HK-2 (cell line): ENCODE data around the gene ERC2.
"Not testable (repeated sequence)": the region's sequence is repeated elsewhere in the genome, so short reads cannot be mapped to it uniquely, and the experiment has no call there.

Experiments
- DNase-seq: peaks from one replicate; pipeline ENCODE4 v3.0.0-alpha.2; 2018; ENCODE audit not compliant: unreplicated experiment

ERC2 gene

DNA sequence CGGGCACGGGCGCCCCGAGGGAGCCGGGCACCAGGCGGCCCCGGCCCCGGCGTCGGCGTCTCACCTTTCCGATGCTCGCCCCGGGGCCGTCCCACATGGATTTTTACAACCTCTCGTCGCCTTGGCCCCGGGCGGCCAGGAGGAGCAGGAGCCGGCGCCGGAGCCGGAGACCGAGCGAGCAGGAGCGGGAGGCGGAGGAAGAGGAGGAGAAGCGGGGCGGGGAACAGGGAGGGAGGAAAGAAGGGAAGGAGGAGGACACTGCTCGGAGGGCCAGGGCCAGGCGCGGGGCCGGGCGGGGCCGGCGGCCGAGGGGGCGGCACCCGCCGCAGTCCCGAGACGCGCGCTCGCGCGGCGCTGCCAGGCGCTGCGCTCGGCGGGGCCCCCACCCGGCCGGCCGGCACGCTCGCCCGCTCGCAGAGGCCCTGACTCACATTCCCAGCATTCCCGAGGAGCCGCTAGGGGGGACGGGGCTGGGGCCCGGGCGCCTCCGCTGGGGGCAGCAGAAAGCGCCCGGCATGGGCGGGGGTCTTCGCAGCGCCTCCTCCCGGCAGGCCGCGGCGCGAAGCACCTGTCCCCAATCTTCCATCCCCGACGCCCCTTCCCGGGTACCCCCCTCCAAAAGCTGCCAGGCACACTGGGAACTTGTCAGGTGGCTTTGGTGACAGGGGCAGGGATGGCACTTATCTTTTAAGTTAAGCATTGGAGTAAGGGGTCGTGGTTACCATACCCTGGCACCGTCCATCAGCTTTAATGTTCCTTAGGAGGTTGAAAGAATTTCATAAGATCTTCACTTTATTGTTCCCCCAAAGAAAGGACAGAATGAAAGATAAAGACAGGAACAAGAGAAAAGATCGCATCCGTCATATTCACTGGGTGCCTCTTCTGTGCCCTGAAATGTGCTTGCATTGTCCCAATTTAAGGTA lies at the start of gene ERC2:
ERC2 (minus strand) TSS at position 284 of the 923 bp plus-strand sequence.
- DNase-seq, result peak; percentile 78

DNA sequence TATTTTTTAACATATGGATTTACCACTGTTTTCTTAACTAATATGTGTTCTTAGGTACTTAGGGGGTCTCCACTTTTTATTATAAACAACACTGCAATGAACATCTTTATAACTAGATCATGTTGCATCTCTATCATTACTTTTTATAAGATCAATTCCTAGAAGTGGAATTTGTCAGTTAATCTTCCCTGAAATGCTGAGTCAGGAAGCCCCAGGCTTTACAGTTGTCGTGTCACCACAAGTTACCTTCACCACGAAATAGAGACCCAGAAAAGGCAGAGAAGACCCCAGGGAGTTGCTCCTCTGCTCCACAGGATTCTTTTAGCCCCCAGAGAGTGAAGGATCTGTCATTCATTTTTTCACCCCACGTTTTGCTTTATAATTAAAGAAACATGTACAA lies 34.5 kb upstream of the ERC2 start:
- DNase-seq, result no peak

DNA sequence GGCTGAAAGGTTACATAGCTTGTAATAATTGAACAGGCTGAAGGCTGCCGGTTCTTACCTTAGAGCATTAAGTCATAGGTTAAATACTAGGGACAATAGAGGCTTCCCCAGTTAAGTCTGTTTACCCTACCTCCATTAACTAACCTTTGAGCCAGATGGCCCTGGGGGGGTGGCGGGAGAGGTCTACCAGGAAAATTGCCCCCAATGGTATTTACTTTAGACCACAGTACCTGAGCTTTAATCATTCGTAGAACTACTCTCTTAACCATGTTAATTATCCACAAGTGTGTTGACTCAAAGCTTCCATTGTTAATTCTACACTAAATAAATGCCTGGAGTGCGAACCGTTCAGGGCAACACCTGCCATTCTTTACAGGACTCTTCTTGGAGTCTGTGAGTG lies 28.1 kb upstream of the ERC2 start:
- not testable (repeated sequence) for DNase-seq

DNA sequence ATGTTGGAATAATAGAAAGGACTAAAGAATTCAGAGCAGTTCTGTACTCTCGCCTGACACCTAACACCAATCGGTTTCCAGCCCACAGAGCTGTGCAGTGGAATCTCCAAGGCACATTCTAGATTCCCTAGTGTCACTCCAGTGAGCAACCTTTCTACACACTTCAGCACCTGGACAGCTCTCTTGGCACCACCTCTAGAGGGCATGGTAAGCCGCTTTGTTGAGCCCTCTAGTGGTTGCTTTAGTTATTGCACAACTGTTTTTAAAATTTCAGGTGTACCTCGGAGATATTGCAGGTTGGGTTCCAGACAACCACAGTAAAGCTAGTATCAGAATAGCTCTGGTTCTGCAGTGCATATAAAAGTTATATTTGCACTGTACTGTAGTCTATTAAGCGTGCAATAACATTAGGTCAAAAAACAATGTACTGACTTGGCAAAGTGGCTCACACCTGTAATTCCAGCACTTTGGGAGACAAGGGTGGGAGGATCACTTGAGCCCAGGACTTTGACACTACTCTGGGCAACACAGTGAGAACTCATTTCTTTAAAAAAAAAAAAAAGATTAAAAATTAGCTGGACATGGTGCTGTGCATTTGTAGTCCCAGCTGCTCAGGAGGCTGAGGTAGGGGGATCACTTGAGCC lies 26.5 kb upstream of the ERC2 start:
- DNase-seq, result peak; percentile 58

DNA sequence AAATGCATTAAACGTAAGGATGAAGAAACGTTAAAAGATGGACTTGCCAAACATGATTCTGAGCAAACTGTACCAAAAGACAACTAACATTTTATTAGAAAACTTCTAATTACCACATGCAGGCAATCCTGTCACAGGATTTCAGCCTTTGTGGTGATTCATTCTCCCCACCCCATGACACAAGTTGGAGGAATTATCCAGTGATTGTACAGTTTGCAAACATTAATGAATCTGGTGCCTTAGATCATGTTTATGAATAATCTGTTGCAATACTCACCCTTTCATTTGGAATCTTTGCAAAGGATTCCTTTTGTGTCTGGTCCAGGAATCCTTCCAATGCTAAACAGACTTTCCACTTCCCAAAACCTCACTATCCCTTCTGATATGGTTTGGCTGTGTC lies 23.3 kb upstream of the ERC2 start:
- no peak for DNase-seq

DNA sequence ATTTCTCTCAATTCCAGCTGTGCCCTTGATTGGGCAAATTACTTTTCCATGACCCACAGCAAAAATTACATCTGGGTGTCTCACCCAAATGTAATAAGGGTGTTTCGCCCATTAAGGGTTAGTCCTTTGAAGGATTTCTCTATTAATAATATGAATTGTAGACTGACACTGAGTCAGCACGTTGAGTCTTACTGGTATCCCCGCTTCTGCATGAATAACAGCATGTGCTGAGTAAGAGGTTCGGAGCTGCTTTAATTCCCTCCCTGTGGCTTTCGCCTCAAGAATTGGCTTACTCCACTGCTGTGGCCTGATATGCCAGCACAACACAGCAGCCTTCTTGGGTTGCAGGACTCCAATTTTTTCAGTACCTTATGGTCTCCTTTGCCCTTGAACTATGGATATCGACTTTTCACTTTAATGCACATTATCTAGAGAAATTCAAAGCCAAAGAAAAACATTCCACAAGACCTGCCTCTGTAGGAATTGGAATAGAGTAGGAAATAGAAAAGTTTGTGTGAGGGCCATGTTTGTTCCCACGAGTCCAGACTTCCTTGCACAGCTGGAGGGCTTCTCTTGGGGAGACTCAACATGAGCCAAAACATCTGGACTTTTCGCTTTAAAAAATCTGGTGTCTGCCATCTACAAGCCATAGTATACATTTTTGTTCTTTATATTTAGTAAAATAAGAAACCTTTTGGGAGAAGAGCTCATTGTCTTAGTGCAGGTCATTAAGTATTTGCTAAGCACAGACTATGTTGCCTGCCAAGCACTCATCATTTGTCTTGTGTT lies 20.7 kb upstream of the ERC2 start:
- DNase-seq, result no peak

DNA sequence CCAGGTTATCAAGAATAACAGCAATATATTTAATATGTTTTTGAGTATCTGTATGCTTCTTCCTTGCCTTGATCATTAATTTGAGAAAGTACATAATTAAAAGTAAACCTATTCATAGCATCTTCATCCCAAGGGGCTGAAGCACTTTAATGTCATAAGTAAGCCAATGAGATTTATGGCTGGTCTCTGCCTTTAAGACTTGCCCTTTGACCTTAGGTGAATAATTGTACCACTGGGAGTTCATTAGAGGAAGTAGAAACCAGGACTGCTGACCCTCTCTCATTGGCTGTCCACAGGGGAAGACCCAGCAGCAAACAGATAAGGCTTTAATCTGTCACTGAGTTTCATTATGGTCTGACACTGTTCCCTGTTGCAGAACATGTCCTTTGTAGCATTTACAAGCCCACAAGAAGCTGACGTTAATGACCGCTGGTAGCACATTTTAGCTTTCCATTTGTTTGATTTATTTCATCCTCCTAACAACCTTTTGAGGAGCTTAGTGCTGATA lies 16.3 kb upstream of the ERC2 start:
- no peak for DNase-seq

DNA sequence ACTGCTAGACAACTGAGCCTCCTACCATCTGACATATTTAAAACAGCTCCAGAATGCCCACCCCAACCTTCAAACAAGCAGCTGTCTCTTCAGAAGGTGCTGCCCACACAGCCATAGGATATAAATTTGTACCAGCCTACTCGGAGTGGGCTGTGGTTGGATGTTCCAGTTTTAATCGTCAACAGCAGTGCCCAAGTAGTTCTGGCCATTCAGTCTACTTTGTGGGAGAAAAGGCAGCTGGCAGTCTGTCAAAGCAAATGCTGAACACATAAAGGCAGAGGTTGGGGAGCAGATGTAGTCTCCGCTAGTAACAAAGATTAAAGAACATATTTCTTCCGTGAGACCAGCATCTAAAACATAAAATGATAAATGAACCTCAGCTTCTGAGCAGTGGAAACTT lies 15.9 kb upstream of the ERC2 start:
- no peak for DNase-seq

DNA sequence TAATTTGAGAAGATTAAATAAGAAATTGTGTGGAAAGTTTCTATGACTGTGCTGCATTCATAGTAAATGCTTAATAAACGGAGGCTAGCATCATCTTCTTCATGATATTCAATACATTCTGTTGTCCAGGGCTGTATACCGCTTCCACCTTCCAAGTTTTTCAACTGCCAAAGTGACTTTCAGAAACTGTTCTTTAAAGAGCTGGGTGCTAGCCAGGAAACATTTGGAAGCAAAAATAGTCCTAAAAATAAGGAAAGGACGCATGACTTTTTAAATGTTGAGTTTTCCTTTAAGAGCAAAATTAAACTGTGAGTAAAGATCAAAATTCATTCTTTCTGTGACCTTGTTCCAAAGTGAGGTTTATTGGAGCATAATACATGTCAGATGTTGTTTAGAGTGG lies 9.4 kb upstream of the ERC2 start:
- no peak for DNase-seq

DNA sequence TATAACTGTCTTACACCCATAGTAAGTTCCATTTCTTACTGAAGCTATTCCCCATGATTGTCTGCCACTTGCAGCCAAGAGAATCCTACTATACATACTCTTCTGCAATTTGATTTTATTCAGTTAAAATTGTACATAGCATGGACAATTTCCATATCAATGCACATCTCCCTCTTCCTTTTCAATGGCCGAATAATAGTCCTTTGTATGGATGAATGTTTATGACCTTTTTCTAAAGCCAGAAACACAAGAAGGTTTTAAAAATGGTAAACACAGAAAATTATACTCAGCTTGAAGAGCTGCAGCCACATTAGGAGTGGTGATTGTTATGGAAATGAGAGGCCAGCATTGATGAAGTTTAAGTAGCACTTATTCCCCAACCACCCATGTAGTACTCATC lies 8.5 kb upstream of the ERC2 start:
- no peak for DNase-seq

DNA sequence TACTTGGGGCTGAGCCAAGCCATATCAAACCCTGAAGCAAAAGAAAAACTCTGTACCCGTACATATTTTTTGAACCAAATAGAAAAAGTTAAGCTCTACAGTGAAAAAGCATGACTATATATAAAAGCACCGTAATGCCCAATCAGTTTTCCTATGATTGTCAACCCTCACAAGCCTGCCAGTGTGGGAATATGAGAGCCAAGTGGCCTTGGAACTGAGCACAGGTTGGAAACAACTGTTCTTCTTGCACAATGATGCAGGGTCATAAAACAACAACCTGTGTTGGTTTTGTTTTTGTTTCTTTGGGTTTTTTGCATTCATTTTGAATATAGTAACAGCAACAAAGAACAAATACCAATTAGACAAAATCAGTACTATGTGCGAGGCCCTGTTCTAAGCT lies 3.5 kb upstream of the ERC2 start:
- DNase-seq, result no peak

DNA sequence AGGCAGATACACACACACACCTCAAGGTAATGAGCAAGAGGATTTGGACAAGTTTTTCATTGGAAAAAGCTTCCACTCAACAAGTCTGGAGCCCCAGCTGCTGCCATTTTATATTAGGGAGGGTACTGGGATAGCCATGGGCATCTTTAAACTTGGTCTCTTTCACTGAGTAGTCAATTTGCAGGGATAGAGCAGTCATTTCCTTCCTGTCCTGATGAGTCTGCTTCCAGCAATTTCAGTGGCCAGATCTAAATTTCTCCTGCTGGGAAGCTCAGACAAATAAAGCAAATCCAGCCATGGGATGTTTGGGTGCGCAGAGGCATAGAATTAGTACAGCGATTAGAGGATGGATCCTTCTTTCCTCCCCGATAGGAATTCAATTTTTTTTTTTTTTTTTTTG lies 874 bp upstream of the ERC2 start:
- no peak for DNase-seq

DNA sequence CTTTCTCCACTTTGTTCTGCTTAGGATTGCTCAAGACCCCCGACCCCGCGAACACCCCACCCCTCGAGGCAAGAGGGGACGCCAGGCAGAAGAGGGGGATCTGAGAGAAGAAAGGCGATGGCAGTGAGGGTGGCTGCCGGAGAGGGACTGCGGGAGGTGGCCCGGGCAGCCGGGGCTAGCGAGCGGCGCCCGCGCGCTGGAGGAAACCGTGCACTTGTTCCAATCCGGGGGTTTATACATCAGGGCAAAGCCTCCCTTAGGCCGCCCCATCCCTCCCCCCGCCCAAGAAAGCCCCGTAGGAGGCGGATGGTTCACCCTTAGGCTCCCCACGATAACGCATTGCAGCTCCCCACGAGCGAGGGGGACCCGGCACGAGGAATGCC lies 475 bp downstream of the ERC2 start:
- DNase-seq, result no peak

DNA sequence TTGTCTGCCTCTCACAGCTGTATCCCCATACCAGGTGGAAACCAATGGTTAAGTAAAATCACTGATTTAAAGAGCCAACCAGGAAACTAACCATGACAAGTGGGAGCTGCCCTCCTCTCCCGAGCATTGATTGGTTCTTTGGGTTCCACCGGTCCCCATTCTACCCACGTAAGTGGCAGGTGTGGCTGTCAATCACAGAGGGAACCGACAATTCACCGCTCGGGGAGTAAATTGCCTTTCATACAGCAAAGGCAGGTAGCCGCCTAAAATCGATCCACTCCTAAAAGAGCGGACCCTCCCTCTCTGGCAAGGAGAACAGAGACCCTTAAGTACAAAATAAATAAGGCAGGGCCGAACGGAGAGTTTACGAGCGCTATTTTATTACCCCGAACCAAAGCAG lies 1.2 kb downstream of the ERC2 start:
- peak; percentile 86 for DNase-seq

DNA sequence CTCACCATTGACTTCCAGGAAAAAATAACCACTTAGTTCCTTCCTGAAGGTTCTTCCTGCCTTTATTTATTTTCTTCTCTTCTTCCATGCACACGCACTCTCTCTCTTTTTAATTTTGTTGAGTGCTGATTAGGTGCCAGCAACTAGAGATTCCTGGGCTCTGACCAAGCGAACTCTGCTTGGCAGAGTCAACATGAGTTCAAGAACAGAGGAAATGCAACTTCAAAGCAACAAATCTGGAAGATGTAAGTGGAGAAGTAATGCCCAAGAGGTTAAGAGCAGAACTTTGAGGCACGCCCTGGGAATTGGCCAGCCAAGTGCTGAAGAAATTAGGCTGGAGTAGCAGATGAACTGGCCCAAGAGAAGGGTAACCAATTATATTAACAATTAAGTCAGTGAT lies 8.5 kb downstream of the ERC2 start:
- no peak for DNase-seq

DNA sequence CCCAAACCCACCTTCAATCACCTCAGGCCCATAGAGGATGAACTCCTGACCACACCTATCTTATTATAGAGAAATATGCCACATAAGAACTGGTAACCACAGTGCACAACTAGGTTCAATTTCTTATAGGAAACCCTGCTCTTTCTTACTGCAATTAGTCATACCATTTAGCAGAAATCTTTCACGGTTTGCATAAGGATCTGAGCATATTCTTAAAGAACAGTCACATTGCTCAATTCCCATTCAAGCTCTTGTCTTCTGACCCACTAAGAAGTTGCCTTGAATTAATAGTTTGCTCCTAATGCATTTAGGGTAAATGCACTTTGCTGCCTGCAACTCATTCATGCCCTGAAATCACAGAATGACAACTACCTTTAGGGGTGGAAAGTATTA lies 9.2 kb downstream of the ERC2 start:
- DNase-seq, result no peak

DNA sequence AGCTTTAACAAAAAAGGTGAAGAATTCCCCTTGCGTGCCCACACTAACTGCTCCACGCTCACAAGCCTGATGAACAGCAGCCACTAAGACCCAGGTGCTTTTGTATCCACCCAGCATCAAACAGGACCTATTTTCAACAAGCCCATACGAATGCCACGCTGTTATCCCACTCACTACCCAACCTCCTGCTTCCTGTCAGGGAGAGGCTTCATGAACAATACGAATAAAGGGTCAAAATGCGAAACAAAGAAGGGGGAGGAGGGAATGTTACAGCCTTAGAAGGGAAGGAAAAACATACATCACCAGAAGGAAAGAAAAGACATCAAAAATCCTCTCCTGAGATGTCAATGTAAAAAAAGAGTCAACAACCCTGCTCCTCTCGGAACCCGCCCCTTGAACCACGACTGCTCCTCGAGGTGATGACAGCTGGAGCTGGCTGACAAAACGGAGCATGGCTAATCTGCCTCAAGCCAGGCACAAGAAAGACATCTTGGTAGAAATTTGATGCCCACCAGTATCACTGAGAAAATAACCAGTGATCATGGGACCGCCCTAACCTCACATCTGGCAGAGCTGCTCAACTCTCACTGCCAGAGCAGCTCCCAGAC lies 9.7 kb downstream of the ERC2 start:
- no peak for DNase-seq

DNA sequence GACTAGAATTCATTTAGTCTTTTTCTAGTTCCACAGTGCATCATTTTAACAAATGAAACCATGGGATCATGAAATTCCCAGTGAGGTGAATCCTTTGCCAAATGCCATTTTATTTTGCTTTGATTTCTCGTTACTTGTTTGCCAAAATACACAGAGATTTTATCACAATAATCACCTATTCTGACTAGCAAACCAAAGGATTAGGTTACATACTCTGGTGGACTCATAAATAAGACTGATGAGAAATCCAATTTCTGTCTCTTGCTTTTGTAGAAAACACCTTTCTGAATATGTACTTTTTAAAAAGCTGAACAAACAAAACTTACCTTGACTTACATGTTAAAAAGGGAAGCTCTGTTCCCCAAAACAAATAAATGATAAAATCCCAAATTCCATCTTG lies 12.2 kb downstream of the ERC2 start:
- no peak for DNase-seq

DNA sequence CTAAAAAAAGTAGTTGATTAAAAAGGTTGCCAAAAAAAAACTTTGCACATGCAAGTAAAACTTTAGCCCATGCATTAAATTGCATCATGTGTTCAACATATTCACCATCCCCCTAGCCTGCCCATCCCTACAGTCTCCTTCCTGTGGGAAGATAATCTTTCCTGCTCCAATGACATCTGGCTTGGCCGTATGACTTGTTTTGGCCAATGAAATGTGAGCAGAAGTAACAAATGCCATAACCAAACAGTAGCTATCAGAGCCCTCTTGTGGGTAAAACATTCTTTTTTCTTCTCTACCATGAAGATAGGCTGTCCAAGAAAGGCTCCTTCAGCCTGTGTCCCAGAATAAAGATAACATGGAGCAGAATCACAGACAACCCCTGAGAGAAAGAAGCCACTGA lies 15.3 kb downstream of the ERC2 start:
- DNase-seq, result no peak

DNA sequence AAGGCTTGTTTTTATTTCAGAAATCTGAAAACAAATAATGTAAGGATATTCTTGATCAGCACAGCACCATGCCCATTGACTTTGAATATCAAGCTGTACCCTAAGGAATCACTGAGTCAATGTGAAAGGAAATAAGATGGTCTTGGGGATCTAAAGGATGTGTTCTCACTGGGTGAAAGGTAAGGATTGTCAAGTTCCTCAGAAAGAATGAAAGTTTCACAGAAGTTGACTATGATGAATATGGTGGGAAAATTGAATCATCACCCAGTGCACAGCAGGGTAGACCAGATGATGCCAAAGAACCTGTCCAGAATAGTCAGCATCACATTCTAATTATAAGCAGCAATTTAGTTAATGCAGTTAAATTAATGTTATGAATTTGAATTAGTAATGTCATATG lies 16.2 kb downstream of the ERC2 start:
- DNase-seq, result no peak

DNA sequence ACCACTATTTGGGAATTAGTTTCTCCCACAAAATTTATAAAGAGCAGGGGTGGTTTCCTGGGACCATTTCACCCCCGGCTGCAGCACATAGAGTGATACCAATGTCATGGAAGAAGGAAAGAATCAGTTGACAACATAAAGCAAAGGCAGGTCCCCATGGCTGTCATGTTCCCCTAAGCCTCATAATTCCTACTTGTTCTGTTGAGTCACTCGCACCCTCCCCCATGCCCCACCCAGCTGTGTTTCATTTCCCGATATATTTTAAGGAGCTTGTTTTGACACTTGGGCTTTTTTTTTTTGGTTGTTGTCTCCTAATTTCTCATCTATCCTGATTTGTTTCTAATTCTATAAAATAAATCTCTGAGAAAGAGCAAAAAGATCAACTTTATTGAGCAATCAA lies 24.9 kb downstream of the ERC2 start:
- no peak for DNase-seq

DNA sequence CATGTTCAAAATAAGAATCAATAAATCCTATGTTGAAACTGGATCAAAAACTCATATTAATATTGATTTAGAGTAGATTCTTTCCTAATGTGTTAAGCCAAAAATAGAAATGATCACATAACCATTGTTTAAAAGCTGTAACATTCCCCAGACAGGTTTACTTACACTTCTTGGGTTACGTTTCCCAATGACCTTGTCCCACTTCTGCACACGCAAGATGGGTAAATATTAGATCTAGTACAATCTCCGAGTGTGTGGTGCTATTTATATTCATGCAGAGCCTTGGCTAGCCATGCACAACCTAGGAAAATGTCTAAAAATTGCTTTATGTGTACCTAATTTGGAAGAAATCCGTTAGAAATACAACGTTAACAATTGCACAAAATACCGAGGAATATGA lies 39.6 kb downstream of the ERC2 start:
- no peak for DNase-seq
